Neural cell (in vitro differentiated cells): ENCODE measurements around the gene MXRA7. TPM values are rescaled to one million over a fixed set of nuclear protein-coding genes. Genes with fewer than 3 reads are reported as not detected.

Experiments
- H2AFZ ChIP-seq: fragments of 200-600, 300-800 bp; sonication (generic), shearing (Covaris generic); 2 replicates; pipeline ENCODE4 v1.6.0; 2014; ENCODE audit warnings: low read depth, mild to moderate bottlenecking, antibody characterized with exemption, low read length, moderate library complexity
- H3F3A ChIP-seq: fragments of 200-600 bp; shearing (Covaris generic); 2 replicates; pipeline ENCODE4 v1.6.1; 2016; ENCODE audit warnings: mild to moderate bottlenecking, moderate library complexity, mixed read lengths, antibody characterized with exemption, low read length; ENCODE audit not compliant: insufficient read depth, poor library complexity, severe bottlenecking
- H3K27ac ChIP-seq: fragments of 200-600, 300-800 bp; sonication (generic), shearing (Covaris generic); 2 replicates; pipeline ENCODE4 v1.5.1; 2014; ENCODE audit warnings: mild to moderate bottlenecking, low read length, moderate library complexity
- H3K27me3 ChIP-seq: fragments of 300-800, 200-600 bp; sonication (generic), shearing (Covaris generic); 2 replicates; pipeline ENCODE4 v1.6.0; 2014; ENCODE audit warnings: mild to moderate bottlenecking, low read depth, low read length, moderate library complexity; ENCODE audit not compliant: insufficient read depth
- H3K36me3 ChIP-seq: fragments of 300-800, 200-600 bp; sonication (generic), shearing (Covaris generic); 2 replicates; pipeline ENCODE4 v1.5.1; 2014; ENCODE audit warnings: mild to moderate bottlenecking, antibody characterized with exemption, low read length, moderate library complexity; ENCODE audit not compliant: insufficient read depth
- H3K4me2 ChIP-seq: fragments of 300-800, 200-600 bp; sonication (generic), shearing (Covaris generic); 2 replicates; pipeline ENCODE4 v1.6.0; 2014; ENCODE audit warnings: mild to moderate bottlenecking, low read length
- H3K4me3 ChIP-seq: fragments of 300-800, 200-600 bp; sonication (generic), shearing (Covaris generic); 2 replicates; pipeline ENCODE4 v1.5.1; 2014; ENCODE audit warnings: mild to moderate bottlenecking, low read length, moderate library complexity
- H3K79me2 ChIP-seq: fragments of 200-600 bp; shearing (Covaris generic); replicated peaks from 2 replicates; pipeline ENCODE4 v1.6.0; 2014; ENCODE audit warnings: mild to moderate bottlenecking, low read length, moderate library complexity; ENCODE audit not compliant: insufficient read depth
- H3K9ac ChIP-seq: fragments of 300-800, 200-600 bp; sonication (generic), shearing (Covaris generic); 2 replicates; pipeline ENCODE4 v1.6.1; 2016; ENCODE audit warnings: mild to moderate bottlenecking, low read length, mixed read lengths
- H3K9me2 ChIP-seq: fragments of 200-600 bp; shearing (Covaris generic); 2 replicates; pipeline ENCODE4 v1.6.1; 2016; ENCODE audit warnings: mild to moderate bottlenecking, low read length, mixed read lengths; ENCODE audit not compliant: insufficient read depth
- H3K9me3 ChIP-seq: fragments of 200-600, 300-800 bp; sonication (generic), shearing (Covaris generic); 2 replicates; pipeline ENCODE4 v1.6.1; 2016; ENCODE audit warnings: mild to moderate bottlenecking, mixed run types, low read length, moderate library complexity, mixed read lengths
- H4K20me1 ChIP-seq: fragments of 200-600 bp; shearing (Covaris generic); 2 replicates; pipeline ENCODE4 v1.6.1; 2016; ENCODE audit warnings: mild to moderate bottlenecking, mixed run types; ENCODE audit not compliant: insufficient read depth
- EP300 ChIP-seq: fragments of 450-650 bp; conservative IDR thresholded peaks from 2 replicates; pipeline ENCODE4 v1.6.1; 2014; ENCODE audit warnings: antibody characterized with exemption, mild to moderate bottlenecking, moderate library complexity; ENCODE audit not compliant: poor library complexity, severe bottlenecking
- EZH2 ChIP-seq: fragments of 200-600, 300-800 bp; shearing (Covaris generic), sonication (generic); IDR thresholded peaks from 2 replicates; pipeline ENCODE4 v1.6.1; 2014; ENCODE audit warnings: antibody characterized with exemption, low read length, borderline replicate concordance, mild to moderate bottlenecking; ENCODE audit not compliant: insufficient read depth, poor library complexity, severe bottlenecking
- MXI1 ChIP-seq: fragments of 450-650 bp; conservative IDR thresholded peaks from 2 replicates; pipeline ENCODE4 v1.6.1; 2014; ENCODE audit warnings: antibody characterized with exemption, mild to moderate bottlenecking; ENCODE audit not compliant: poor library complexity, severe bottlenecking
- POLR2AphosphoS5 ChIP-seq: IDR thresholded peaks from 2 replicates; pipeline ENCODE4 v1.6.1; 2012
- RAD21 ChIP-seq: fragments of 450-650 bp; conservative IDR thresholded peaks from 2 replicates; pipeline ENCODE4 v1.6.1; 2014; ENCODE audit warnings: antibody characterized with exemption, mild to moderate bottlenecking, moderate library complexity
- REST ChIP-seq: IDR thresholded peaks from 2 replicates; pipeline ENCODE4 v1.6.1; 2012; ENCODE audit warnings: borderline replicate concordance
- SMC3 ChIP-seq: fragments of 450-650 bp; conservative IDR thresholded peaks from 2 replicates; pipeline ENCODE4 v1.6.1; 2014; ENCODE audit warnings: antibody characterized with exemption, mild to moderate bottlenecking, moderate library complexity; ENCODE audit not compliant: poor library complexity
- TAF1 ChIP-seq: IDR thresholded peaks from 2 replicates; pipeline ENCODE4 v1.6.1; 2012; ENCODE audit warnings: low read depth
- polyA plus RNA-seq: library from polyadenylated mRNA; depleted of rRNA; stranded (reverse); fragments of >200 nt; gene quantifications from 2 replicates; pipeline ENCODE4 v1.2.3, GENCODE V29; 2014
- TF ChIP-seq, protein P1 (sequence below): fragments of 450-650 bp; IDR thresholded peaks from 2 replicates; pipeline ENCODE4 v1.5.1; 2014; ENCODE audit warnings: antibody characterized with exemption, mild to moderate bottlenecking, moderate library complexity; ENCODE audit not compliant: poor library complexity, severe bottlenecking

The MXRA7 gene
- polyA plus RNA-seq, 1 donor from 2014 or later = 143 TPM

- Histone ChIP-seq H3K9ac (no peak overlapping the region), H3K27me3 (no peaks in the 10 kb centered on the region), H3F3A (no peaks in the 10 kb centered on the region), H2AFZ (no peak overlapping the region), H3K79me2 (no peaks in the 10 kb centered on the region), H3K27ac (no peak overlapping the region), H3K9me3 (no peaks in the 10 kb centered on the region), H3K4me3 (no peak overlapping the region), H3K4me2 (no peak overlapping the region), H3K9me2 (no peaks in the 10 kb centered on the region), H4K20me1 (no peaks in the 10 kb centered on the region), H3K36me3 (no peaks in the 10 kb centered on the region)
- TF ChIP-seq, protein P1, sequence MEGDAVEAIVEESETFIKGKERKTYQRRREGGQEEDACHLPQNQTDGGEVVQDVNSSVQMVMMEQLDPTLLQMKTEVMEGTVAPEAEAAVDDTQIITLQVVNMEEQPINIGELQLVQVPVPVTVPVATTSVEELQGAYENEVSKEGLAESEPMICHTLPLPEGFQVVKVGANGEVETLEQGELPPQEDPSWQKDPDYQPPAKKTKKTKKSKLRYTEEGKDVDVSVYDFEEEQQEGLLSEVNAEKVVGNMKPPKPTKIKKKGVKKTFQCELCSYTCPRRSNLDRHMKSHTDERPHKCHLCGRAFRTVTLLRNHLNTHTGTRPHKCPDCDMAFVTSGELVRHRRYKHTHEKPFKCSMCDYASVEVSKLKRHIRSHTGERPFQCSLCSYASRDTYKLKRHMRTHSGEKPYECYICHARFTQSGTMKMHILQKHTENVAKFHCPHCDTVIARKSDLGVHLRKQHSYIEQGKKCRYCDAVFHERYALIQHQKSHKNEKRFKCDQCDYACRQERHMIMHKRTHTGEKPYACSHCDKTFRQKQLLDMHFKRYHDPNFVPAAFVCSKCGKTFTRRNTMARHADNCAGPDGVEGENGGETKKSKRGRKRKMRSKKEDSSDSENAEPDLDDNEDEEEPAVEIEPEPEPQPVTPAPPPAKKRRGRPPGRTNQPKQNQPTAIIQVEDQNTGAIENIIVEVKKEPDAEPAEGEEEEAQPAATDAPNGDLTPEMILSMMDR = no peak
- TF ChIP-seq SMC3 (no peak), EP300 (no peak), RAD21 (no peak), MXI1 (no peak), EZH2 (no peak), REST (no peak), TAF1 (no peak)
Observed at GRCh38 chr17:76633628-76634328, 77.0 kb downstream of the MXRA7 start.

DNA sequence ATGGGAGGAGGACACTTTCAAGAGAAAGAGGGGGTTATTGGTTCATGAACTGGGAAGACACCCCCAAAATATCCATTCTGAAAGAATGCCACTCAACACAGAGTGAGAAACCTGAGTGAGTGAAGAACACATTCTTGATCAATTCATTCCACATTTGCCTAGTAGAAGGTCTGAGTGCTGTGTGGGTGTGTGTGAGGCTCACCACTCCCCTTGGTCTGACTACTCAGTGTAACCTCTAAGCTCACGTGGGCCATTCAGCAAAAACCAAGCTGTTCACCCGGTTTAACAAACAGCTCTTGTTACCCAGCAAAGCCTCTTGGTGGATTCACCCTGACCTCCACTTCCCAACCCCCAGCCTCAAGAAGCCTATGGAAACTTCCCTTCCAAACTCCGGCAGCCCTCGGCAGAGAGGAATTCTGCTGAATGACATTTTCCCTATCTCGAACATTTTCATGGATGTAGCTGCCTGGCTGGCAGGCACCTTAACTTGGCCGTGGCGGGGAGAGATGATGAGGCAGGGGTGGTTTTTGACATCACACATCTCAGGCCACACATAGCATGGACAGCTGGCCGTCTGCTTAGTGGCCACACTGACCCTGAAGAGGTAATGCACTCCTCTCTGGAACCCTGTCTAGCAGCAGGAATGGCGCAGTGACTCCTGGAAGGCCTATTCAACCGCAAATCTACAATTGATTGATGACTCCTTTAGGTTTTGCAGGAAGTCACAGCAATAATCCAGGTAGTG, 78.8 kb downstream of the MXRA7 start:
- no peaks in the 10 kb centered on the region for H3K36me3 ChIP-seq
- H3K4me3 ChIP-seq = no peak overlapping the region
- no peak overlapping the region for H3K4me2 ChIP-seq
- no peak overlapping the region for H3K27ac ChIP-seq
- H3K9ac ChIP-seq = no peak overlapping the region
- H3K27me3 ChIP-seq = no peaks in the 10 kb centered on the region
- H3K9me2 ChIP-seq = no peaks in the 10 kb centered on the region
- H4K20me1 ChIP-seq = no peaks in the 10 kb centered on the region
- no peak for TF ChIP-seq RAD21
- TF ChIP-seq TAF1 = no peak
- TF ChIP-seq SMC3 = no peak
- TF ChIP-seq MXI1 = no peak
- TF ChIP-seq REST = no peak
- no peak for TF ChIP-seq EZH2
- TF ChIP-seq, protein P1 = no peak
- TF ChIP-seq EP300 = no peak
- TF ChIP-seq POLR2AphosphoS5 = no peak
- no peaks in the 10 kb centered on the region for H3K9me3 ChIP-seq
- H3F3A ChIP-seq = no peaks in the 10 kb centered on the region
- no peaks in the 10 kb centered on the region for H3K79me2 ChIP-seq
- H2AFZ ChIP-seq = no peak overlapping the region
